Mononuclear cell (primary cell): Measurements from ENCODE around the gene NEDD4L. TPM values are rescaled to one million over a fixed set of nuclear protein-coding genes. Genes with fewer than 3 reads are reported as not detected.

Source experiments
- H3K27me3 ChIP-seq: 2 replicates; pipeline ENCODE4 v1.6.0; 2011; ENCODE audit warnings: low read length, control low read depth; ENCODE audit not compliant: insufficient read depth
- H3K4me1 ChIP-seq: 2 replicates; pipeline ENCODE4 v1.5.1; 2011; ENCODE audit warnings: mild to moderate bottlenecking, low read length, control low read depth; ENCODE audit not compliant: insufficient read depth
- H3K4me3 ChIP-seq: 2 replicates; pipeline ENCODE4 v1.5.1; 2011; ENCODE audit warnings: mild to moderate bottlenecking, low read length, moderate library complexity
- H3K9me3 ChIP-seq: 2 replicates; pipeline ENCODE4 v1.5.1; 2011; ENCODE audit warnings: low read depth, mild to moderate bottlenecking, control low read depth, low read length
- total RNA-seq: library from RNA; depleted of rRNA; stranded (reverse); fragments of >200 nt; gene quantifications from one replicate; pipeline ENCODE4 v1.2.3, GENCODE V29; 2012

The NEDD4L gene
- total RNA-seq, 1 donor = 8.7 TPM

GRCh38 chr18:58020567-58021107, 23.4 kb upstream of the NEDD4L start:
- Histone ChIP-seq H3K9me3 (no peaks in the 10 kb centered on the region), H3K4me3 (no peak overlapping the region)

GRCh38 chr18:58021504-58021903, 22.5 kb upstream of the NEDD4L start:
- Histone ChIP-seq H3K9me3 (no peaks in the 10 kb centered on the region), H3K27me3 (peaks cover 7% of the 10 kb centered on the region), H3K4me1 (no peaks in the 10 kb centered on the region), H3K4me3 (no peak overlapping the region)

More at GRCh38 chr18:58020567-58021107, 23.4 kb upstream of the NEDD4L start:
- peaks cover 3% of the 10 kb centered on the region for H3K27me3 ChIP-seq
- peaks cover 2% of the 10 kb centered on the region for H3K4me1 ChIP-seq

- no peak overlapping the region for H3K4me3 ChIP-seq
- H3K27me3 ChIP-seq = peaks cover 6% of the 10 kb centered on the region
- H3K4me1 ChIP-seq = no peaks in the 10 kb centered on the region
- no peaks in the 10 kb centered on the region for H3K9me3 ChIP-seq
Observed at GRCh38 chr18:58023108-58023507, 20.9 kb upstream of the NEDD4L start.

GRCh38 chr18:58024139-58024538, 19.9 kb upstream of the NEDD4L start:
- H3K27me3 ChIP-seq = peaks cover 6% of the 10 kb centered on the region
- no peaks in the 10 kb centered on the region for H3K4me1 ChIP-seq
- H3K4me3 ChIP-seq = no peak overlapping the region
- H3K9me3 ChIP-seq = no peaks in the 10 kb centered on the region

GRCh38 chr18:58025205-58025604, 18.8 kb upstream of the NEDD4L start:
- no peaks in the 10 kb centered on the region for H3K9me3 ChIP-seq

GRCh38 chr18:58025733-58026132, 18.3 kb upstream of the NEDD4L start:
- Histone ChIP-seq H3K4me1 (no peaks in the 10 kb centered on the region), H3K4me3 (no peak overlapping the region), H3K27me3 (peaks cover 10% of the 10 kb centered on the region), H3K9me3 (no peaks in the 10 kb centered on the region)

More at GRCh38 chr18:58025205-58025604, 18.8 kb upstream of the NEDD4L start:
- Histone ChIP-seq H3K4me3 (no peak overlapping the region), H3K27me3 (peaks cover 10% of the 10 kb centered on the region), H3K4me1 (no peaks in the 10 kb centered on the region)

GRCh38 chr18:58026395-58026794, 17.6 kb upstream of the NEDD4L start:
- Histone ChIP-seq H3K27me3 (peaks cover 10% of the 10 kb centered on the region), H3K4me1 (no peaks in the 10 kb centered on the region), H3K9me3 (no peaks in the 10 kb centered on the region), H3K4me3 (no peak overlapping the region)

GRCh38 chr18:58026857-58027256, 17.2 kb upstream of the NEDD4L start:
- Histone ChIP-seq H3K27me3 (peaks cover 10% of the 10 kb centered on the region), H3K4me1 (no peaks in the 10 kb centered on the region), H3K4me3 (no peak overlapping the region), H3K9me3 (no peaks in the 10 kb centered on the region)

GRCh38 chr18:58027341-58027740, 16.7 kb upstream of the NEDD4L start:
- H3K4me1 ChIP-seq = no peaks in the 10 kb centered on the region
- H3K27me3 ChIP-seq = peaks cover 13% of the 10 kb centered on the region
- H3K4me3 ChIP-seq = no peak overlapping the region
- H3K9me3 ChIP-seq = no peaks in the 10 kb centered on the region

GRCh38 chr18:58028109-58028784, 15.8 kb upstream of the NEDD4L start:
- H3K9me3 ChIP-seq = no peaks in the 10 kb centered on the region
- H3K4me3 ChIP-seq = no peak overlapping the region
- peaks cover 13% of the 10 kb centered on the region for H3K27me3 ChIP-seq
- H3K4me1 ChIP-seq = no peaks in the 10 kb centered on the region

- H3K4me3 ChIP-seq = no peak overlapping the region
- peaks cover 12% of the 10 kb centered on the region for H3K27me3 ChIP-seq
- no peaks in the 10 kb centered on the region for H3K4me1 ChIP-seq
- no peaks in the 10 kb centered on the region for H3K9me3 ChIP-seq
Observed at GRCh38 chr18:58032233-58032632, 11.8 kb upstream of the NEDD4L start.

- H3K4me3 ChIP-seq = no peak overlapping the region
- no peaks in the 10 kb centered on the region for H3K4me1 ChIP-seq
- peaks cover 12% of the 10 kb centered on the region for H3K27me3 ChIP-seq
- H3K9me3 ChIP-seq = no peaks in the 10 kb centered on the region
Observed at GRCh38 chr18:58033216-58033615, 10.8 kb upstream of the NEDD4L start.

GRCh38 chr18:58034370-58034769, 9.7 kb upstream of the NEDD4L start:
- Histone ChIP-seq H3K4me1 (no peaks in the 10 kb centered on the region), H3K4me3 (no peak overlapping the region)

GRCh38 chr18:58037163-58037562, 6.9 kb upstream of the NEDD4L start:
- Histone ChIP-seq H3K4me3 (no peak overlapping the region), H3K9me3 (no peaks in the 10 kb centered on the region), H3K27me3 (peaks cover 7% of the 10 kb centered on the region), H3K4me1 (peaks cover 8% of the 10 kb centered on the region)

More at GRCh38 chr18:58034370-58034769, 9.7 kb upstream of the NEDD4L start:
- peaks cover 12% of the 10 kb centered on the region for H3K27me3 ChIP-seq
- H3K9me3 ChIP-seq = no peaks in the 10 kb centered on the region

- H3K9me3 ChIP-seq = no peaks in the 10 kb centered on the region
- no peak overlapping the region for H3K4me3 ChIP-seq
- peaks cover 13% of the 10 kb centered on the region for H3K4me1 ChIP-seq
- peaks cover 9% of the 10 kb centered on the region for H3K27me3 ChIP-seq
Observed at GRCh38 chr18:58038063-58038462, 6.0 kb upstream of the NEDD4L start.

- Histone ChIP-seq H3K4me1 (peaks cover 30% of the 10 kb centered on the region), H3K9me3 (no peaks in the 10 kb centered on the region), H3K27me3 (peaks cover 14% of the 10 kb centered on the region), H3K4me3 (no peak overlapping the region)
Observed at GRCh38 chr18:58041633-58042032, 2.4 kb upstream of the NEDD4L start.
